EH (cell line): Measurements from ENCODE around the gene KIRREL1.
"Not testable (repeated sequence)": the region's sequence is repeated elsewhere in the genome, so short reads cannot be mapped to it uniquely, and the experiment has no call there.

ENCODE experiments used
- DNase-seq: peaks from one replicate; pipeline ENCODE4 v3.0.0-alpha.2; 2015; ENCODE audit warnings: low read depth

The KIRREL1 gene

GRCh38 chr1:158105352-158106095 lies 112.1 kb downstream of the KIRREL1 start:
- no peak for DNase-seq

- DNase-seq = no peak
These were observed 114.5 kb downstream of the KIRREL1 start for GRCh38 chr1:158107916-158108315.

GRCh38 chr1:158112994-158113758 lies 119.7 kb downstream of the KIRREL1 start:
- DNase-seq = peak; percentile 46

- no peak for DNase-seq
These were observed 120.3 kb downstream of the KIRREL1 start for GRCh38 chr1:158113759-158114127.

- no peak for DNase-seq
These were observed 121.7 kb downstream of the KIRREL1 start for GRCh38 chr1:158115126-158115525.

- no peak for DNase-seq
These were observed 123.1 kb downstream of the KIRREL1 start for GRCh38 chr1:158116311-158117167.

GRCh38 chr1:158117854-158118704 lies 124.6 kb downstream of the KIRREL1 start:
- peak; percentile 54 for DNase-seq

- DNase-seq = peak; percentile 38
These were observed 125.4 kb downstream of the KIRREL1 start for GRCh38 chr1:158118713-158119402.

GRCh38 chr1:158119976-158120653 lies 126.7 kb downstream of the KIRREL1 start:
- no peak for DNase-seq

GRCh38 chr1:158121604-158122254 lies 128.3 kb downstream of the KIRREL1 start:
- DNase-seq = peak; percentile 58

GRCh38 chr1:158122833-158123388 lies 129.5 kb downstream of the KIRREL1 start:
- DNase-seq = no peak

- DNase-seq = no peak
These were observed 130.6 kb downstream of the KIRREL1 start for GRCh38 chr1:158124034-158124433.

- peak; percentile 94 for DNase-seq
These were observed 131.6 kb downstream of the KIRREL1 start for GRCh38 chr1:158124999-158125398.

- DNase-seq = no peak
These were observed 133.0 kb downstream of the KIRREL1 start for GRCh38 chr1:158126425-158126824.

- DNase-seq = not testable (repeated sequence)
These were observed 135.1 kb downstream of the KIRREL1 start for GRCh38 chr1:158128531-158128930.

GRCh38 chr1:158131217-158131616 lies 137.8 kb downstream of the KIRREL1 start:
- DNase-seq = no peak

GRCh38 chr1:158140764-158141192 lies 147.3 kb downstream of the KIRREL1 start:
- DNase-seq = no peak

- peak; percentile 94 for DNase-seq
These were observed 151.8 kb downstream of the KIRREL1 start for GRCh38 chr1:158145173-158145719.

- peak; percentile 84 for DNase-seq
These were observed 152.7 kb downstream of the KIRREL1 start for GRCh38 chr1:158146165-158146564.
